ENCODE data around the gene TMEM272. TPM values are rescaled to one million over a fixed set of nuclear protein-coding genes. Genes with fewer than 3 reads are reported as not detected.

Gene TMEM272
- total RNA-seq, 1 experiment from 2014 or later: 0.07 TPM

GRCh38 chr13:51883226-51883600 lies 38.2 kb upstream of the TMEM272 start:
- no TSS peak for BruUV-seq (replicated peaks)
- no peak for DNase-seq
- no peaks in the 10 kb centered on the region for H3K4me1 ChIP-seq (ENCODE audit: insufficient read depth, low read length)
- no peak for ATAC-seq
- no peak overlapping the region for H2AFZ ChIP-seq (ENCODE audit: low read length)
- no peaks in the 10 kb centered on the region for H3K9me2 ChIP-seq (replicated peaks; ENCODE audit: low read length)
- no peaks in the 10 kb centered on the region for H3K36me3 ChIP-seq (ENCODE audit: low read depth, low read length)
- H3K4me3 ChIP-seq (ENCODE audit: low read length): no peak overlapping the region
- H3K9me3 ChIP-seq (ENCODE audit: low read length): no peaks in the 10 kb centered on the region
- TF ChIP-seq, protein P1, sequence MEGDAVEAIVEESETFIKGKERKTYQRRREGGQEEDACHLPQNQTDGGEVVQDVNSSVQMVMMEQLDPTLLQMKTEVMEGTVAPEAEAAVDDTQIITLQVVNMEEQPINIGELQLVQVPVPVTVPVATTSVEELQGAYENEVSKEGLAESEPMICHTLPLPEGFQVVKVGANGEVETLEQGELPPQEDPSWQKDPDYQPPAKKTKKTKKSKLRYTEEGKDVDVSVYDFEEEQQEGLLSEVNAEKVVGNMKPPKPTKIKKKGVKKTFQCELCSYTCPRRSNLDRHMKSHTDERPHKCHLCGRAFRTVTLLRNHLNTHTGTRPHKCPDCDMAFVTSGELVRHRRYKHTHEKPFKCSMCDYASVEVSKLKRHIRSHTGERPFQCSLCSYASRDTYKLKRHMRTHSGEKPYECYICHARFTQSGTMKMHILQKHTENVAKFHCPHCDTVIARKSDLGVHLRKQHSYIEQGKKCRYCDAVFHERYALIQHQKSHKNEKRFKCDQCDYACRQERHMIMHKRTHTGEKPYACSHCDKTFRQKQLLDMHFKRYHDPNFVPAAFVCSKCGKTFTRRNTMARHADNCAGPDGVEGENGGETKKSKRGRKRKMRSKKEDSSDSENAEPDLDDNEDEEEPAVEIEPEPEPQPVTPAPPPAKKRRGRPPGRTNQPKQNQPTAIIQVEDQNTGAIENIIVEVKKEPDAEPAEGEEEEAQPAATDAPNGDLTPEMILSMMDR (conservative IDR thresholded peaks at IDR 0.05; ENCODE audit: low read depth, low read length): no peak
- TF ChIP-seq EZH2phosphoT487 (IDR thresholded peaks at IDR 0.05; ENCODE audit: borderline replicate concordance, low read length) (no peak), EZH2 (IDR thresholded peaks at IDR 0.05; ENCODE audit: low read length, unreplicated experiment) (no peak)
- ChIA-PET POLR2A (ENCODE audit: unreplicated experiment) (no interaction called here), CTCF (interaction anchor here (0.7 kb wide), 1 partner anchor 21 kb away, joined by 3 read pairs; no protein-coding TSS in a partner anchor)
- no peak overlapping the region for H3K27ac ChIP-seq (ENCODE audit: low read length)
- intact Hi-C loops (cut with micrococcal nuclease): no loop called here
- H3K79me2 ChIP-seq (ENCODE audit: low read length): no peaks in the 10 kb centered on the region
- H3K27me3 ChIP-seq (ENCODE audit: low read length): no peaks in the 10 kb centered on the region
- no peak overlapping the region for H3K9ac ChIP-seq (ENCODE audit: low read length)
- no peak overlapping the region for H3K4me2 ChIP-seq (ENCODE audit: low read length)
- H4K20me1 ChIP-seq (ENCODE audit: low read length): no peaks in the 10 kb centered on the region
- no peaks in the 10 kb centered on the region for H3F3A ChIP-seq (ENCODE audit: low read length, unreplicated experiment)

- no peak overlapping the region for H3K4me3 ChIP-seq (ENCODE audit: low read length)
- no peaks in the 10 kb centered on the region for H3K27me3 ChIP-seq (ENCODE audit: low read length)
- H3K79me2 ChIP-seq (ENCODE audit: low read length): no peaks in the 10 kb centered on the region
- H3K27ac ChIP-seq (ENCODE audit: low read length): no peak overlapping the region
- intact Hi-C loops (cut with micrococcal nuclease): no loop called here
- H3K4me1 ChIP-seq (ENCODE audit: insufficient read depth, low read length): no peaks in the 10 kb centered on the region
- no peaks in the 10 kb centered on the region for H3K9me2 ChIP-seq (replicated peaks; ENCODE audit: low read length)
- ChIA-PET CTCF (interaction anchor here (0.7 kb wide), 1 partner anchor 21 kb away, joined by 3 read pairs; no protein-coding TSS in a partner anchor), POLR2A (ENCODE audit: unreplicated experiment) (no interaction called here)
- no peak for DNase-seq
- H4K20me1 ChIP-seq (ENCODE audit: low read length): no peaks in the 10 kb centered on the region
- no peaks in the 10 kb centered on the region for H3K9me3 ChIP-seq (ENCODE audit: low read length)
- H3K4me2 ChIP-seq (ENCODE audit: low read length): no peak overlapping the region
- no TSS peak for BruUV-seq (replicated peaks)
- TF ChIP-seq EZH2 (IDR thresholded peaks at IDR 0.05; ENCODE audit: low read length, unreplicated experiment) (no peak), EZH2phosphoT487 (IDR thresholded peaks at IDR 0.05; ENCODE audit: borderline replicate concordance, low read length) (no peak)
- TF ChIP-seq, protein P1 (conservative IDR thresholded peaks at IDR 0.05; ENCODE audit: low read depth, low read length): no peak
- H3K9ac ChIP-seq (ENCODE audit: low read length): no peak overlapping the region
- no peak for ATAC-seq
- H2AFZ ChIP-seq (ENCODE audit: low read length): no peak overlapping the region
- H3F3A ChIP-seq (ENCODE audit: low read length, unreplicated experiment): no peaks in the 10 kb centered on the region
- no peaks in the 10 kb centered on the region for H3K36me3 ChIP-seq (ENCODE audit: low read depth, low read length)
Observed at GRCh38 chr13:51882570-51883225, 37.7 kb upstream of the TMEM272 start.

DNA sequence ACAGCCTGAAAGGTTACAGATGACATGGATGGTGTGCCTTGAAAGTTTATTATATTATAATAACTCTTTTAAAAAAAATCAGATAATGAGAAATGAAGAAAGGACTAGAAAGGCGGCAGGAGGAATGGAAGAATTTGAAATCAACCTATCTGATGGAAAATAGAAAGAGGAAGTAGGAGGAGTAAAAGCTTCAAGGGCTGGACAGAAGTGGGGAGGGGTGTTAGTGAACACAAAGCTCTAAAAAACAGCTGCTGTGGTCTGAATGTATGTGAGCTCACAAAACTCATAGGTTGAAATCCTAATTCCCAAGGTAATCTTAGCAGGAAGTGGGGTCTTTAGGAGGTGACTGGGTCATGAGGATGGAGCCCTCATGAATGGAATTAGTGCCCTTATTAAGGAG lies 36.3 kb upstream of the TMEM272 start:
- DNase-seq (no peak), ATAC-seq (no peak)
- intact Hi-C loops (cut with micrococcal nuclease): no loop called here
- H3K9me3 ChIP-seq (ENCODE audit: low read length): no peaks in the 10 kb centered on the region
- no peak overlapping the region for H3K9ac ChIP-seq (ENCODE audit: low read length)
- no TSS peak for BruUV-seq (replicated peaks)
- no peaks in the 10 kb centered on the region for H3K4me1 ChIP-seq (ENCODE audit: insufficient read depth, low read length)
- no peak overlapping the region for H3K4me3 ChIP-seq (ENCODE audit: low read length)
- TF ChIP-seq EZH2phosphoT487 (IDR thresholded peaks at IDR 0.05; ENCODE audit: borderline replicate concordance, low read length) (no peak), EZH2 (IDR thresholded peaks at IDR 0.05; ENCODE audit: low read length, unreplicated experiment) (no peak)
- TF ChIP-seq, protein P1 (conservative IDR thresholded peaks at IDR 0.05; ENCODE audit: low read depth, low read length): no peak
- no peaks in the 10 kb centered on the region for H3K36me3 ChIP-seq (ENCODE audit: low read depth, low read length)
- no peak overlapping the region for H3K27ac ChIP-seq (ENCODE audit: low read length)
- H3K4me2 ChIP-seq (ENCODE audit: low read length): no peak overlapping the region
- H3K79me2 ChIP-seq (ENCODE audit: low read length): no peaks in the 10 kb centered on the region
- H3F3A ChIP-seq (ENCODE audit: low read length, unreplicated experiment): no peaks in the 10 kb centered on the region
- ChIA-PET CTCF (no interaction called here), POLR2A (ENCODE audit: unreplicated experiment) (no interaction called here)
- no peaks in the 10 kb centered on the region for H3K27me3 ChIP-seq (ENCODE audit: low read length)
- H4K20me1 ChIP-seq (ENCODE audit: low read length): no peaks in the 10 kb centered on the region
- no peak overlapping the region for H2AFZ ChIP-seq (ENCODE audit: low read length)
- no peaks in the 10 kb centered on the region for H3K9me2 ChIP-seq (replicated peaks; ENCODE audit: low read length)

All from PC-3 (cell line).